ENCODE measurements around the gene PSME1. TPM values are rescaled to one million over a fixed set of nuclear protein-coding genes. Genes with fewer than 3 reads are reported as not detected.
A peak's percentile ranks its signal among the peaks of the same experiment; 100 is the strongest.

The PSME1 gene
- polyA plus RNA-seq, 1 donor from 2014 or later, result 55.8 TPM

- H3K9me2 ChIP-seq (ENCODE audit: insufficient read depth, low read length), result no peaks in the 10 kb centered on the region
- no peak for TF ChIP-seq RAD21 (conservative IDR thresholded peaks at IDR 0.05)
- no peak for TF ChIP-seq TAF1 (IDR thresholded peaks at IDR 0.05; ENCODE audit: low read depth)
- TF ChIP-seq MXI1 (conservative IDR thresholded peaks at IDR 0.05; ENCODE audit: poor library complexity, severe bottlenecking), result no peak
- TF ChIP-seq REST (IDR thresholded peaks at IDR 0.05; ENCODE audit: borderline replicate concordance), result no peak
- no peak for TF ChIP-seq EZH2 (IDR thresholded peaks at IDR 0.05; ENCODE audit: borderline replicate concordance, insufficient read depth, low read length, poor library complexity, severe bottlenecking)
- no peak for TF ChIP-seq SMC3 (conservative IDR thresholded peaks at IDR 0.05; ENCODE audit: poor library complexity)
- TF ChIP-seq EP300 (conservative IDR thresholded peaks at IDR 0.05; ENCODE audit: poor library complexity, severe bottlenecking), result no peak
- TF ChIP-seq POLR2AphosphoS5 (IDR thresholded peaks at IDR 0.05), result no peak
- no peak for TF ChIP-seq CTCF (IDR thresholded peaks at IDR 0.05; ENCODE audit: poor library complexity, severe bottlenecking)
- peak overlapping the region; percentile 98 for H3K9ac ChIP-seq (ENCODE audit: low read length)
- H3K79me2 ChIP-seq (replicated peaks; ENCODE audit: insufficient read depth, low read length), result peaks cover 10% of the 10 kb centered on the region
- H3F3A ChIP-seq (ENCODE audit: insufficient read depth, low read length, poor library complexity, severe bottlenecking), result no peaks in the 10 kb centered on the region
- peak overlapping the region; percentile 89 for H3K4me3 ChIP-seq (ENCODE audit: low read length)
- no peaks in the 10 kb centered on the region for H4K20me1 ChIP-seq (ENCODE audit: insufficient read depth)
- no peak overlapping the region for H3K27ac ChIP-seq (ENCODE audit: low read length)
- no peaks in the 10 kb centered on the region for H3K9me3 ChIP-seq (ENCODE audit: low read length)
- peak overlapping the region; percentile 63 for H3K4me2 ChIP-seq (ENCODE audit: low read length)
- H3K36me3 ChIP-seq (ENCODE audit: insufficient read depth, low read length), result no peaks in the 10 kb centered on the region
- no peaks in the 10 kb centered on the region for H3K27me3 ChIP-seq (ENCODE audit: insufficient read depth, low read depth, low read length)
- no peak overlapping the region for H2AFZ ChIP-seq (ENCODE audit: low read depth, low read length)
Measured at GRCh38 chr14:24116128-24116814, 19.7 kb upstream of the PSME1 start.

- no peak overlapping the region for H3K27ac ChIP-seq (ENCODE audit: low read length)
- H3K9ac ChIP-seq (ENCODE audit: low read length), result no peak overlapping the region
- TF ChIP-seq CTCF (IDR thresholded peaks at IDR 0.05; ENCODE audit: poor library complexity, severe bottlenecking) (no peak), TAF1 (IDR thresholded peaks at IDR 0.05; ENCODE audit: low read depth) (no peak), EP300 (conservative IDR thresholded peaks at IDR 0.05; ENCODE audit: poor library complexity, severe bottlenecking) (no peak), RAD21 (conservative IDR thresholded peaks at IDR 0.05) (no peak), SMC3 (conservative IDR thresholded peaks at IDR 0.05; ENCODE audit: poor library complexity) (no peak), POLR2AphosphoS5 (IDR thresholded peaks at IDR 0.05) (no peak), MXI1 (conservative IDR thresholded peaks at IDR 0.05; ENCODE audit: poor library complexity, severe bottlenecking) (no peak), REST (IDR thresholded peaks at IDR 0.05; ENCODE audit: borderline replicate concordance) (no peak), EZH2 (IDR thresholded peaks at IDR 0.05; ENCODE audit: borderline replicate concordance, insufficient read depth, low read length, poor library complexity, severe bottlenecking) (no peak)
- H2AFZ ChIP-seq (ENCODE audit: low read depth, low read length), result no peak overlapping the region
- no peaks in the 10 kb centered on the region for H3K9me3 ChIP-seq (ENCODE audit: low read length)
- H3F3A ChIP-seq (ENCODE audit: insufficient read depth, low read length, poor library complexity, severe bottlenecking), result no peaks in the 10 kb centered on the region
- H3K27me3 ChIP-seq (ENCODE audit: insufficient read depth, low read depth, low read length), result no peaks in the 10 kb centered on the region
- no peaks in the 10 kb centered on the region for H4K20me1 ChIP-seq (ENCODE audit: insufficient read depth)
- no peak overlapping the region for H3K4me3 ChIP-seq (ENCODE audit: low read length)
- no peak overlapping the region for H3K4me2 ChIP-seq (ENCODE audit: low read length)
- no peaks in the 10 kb centered on the region for H3K36me3 ChIP-seq (ENCODE audit: insufficient read depth, low read length)
- no peaks in the 10 kb centered on the region for H3K9me2 ChIP-seq (ENCODE audit: insufficient read depth, low read length)
- peaks cover 10% of the 10 kb centered on the region for H3K79me2 ChIP-seq (replicated peaks; ENCODE audit: insufficient read depth, low read length)
Measured at GRCh38 chr14:24117179-24117578, 18.8 kb upstream of the PSME1 start.

Data from neural cell (in vitro differentiated cells).